HCT116 (cell line): Measurements from ENCODE around the gene PRODH. TPM values are rescaled to one million over a fixed set of nuclear protein-coding genes. Genes with fewer than 3 reads are reported as not detected.

ENCODE experiments used
- ATAC-seq: fragments of 200-7000 bp; cut with Tn5 transposase; 2 replicates; pipeline ENCODE4 v1.9.1; 2020; ENCODE audit warnings: mild to moderate bottlenecking, moderate library complexity
- BruUV-seq: library from RNA; stranded (reverse); fragments of 400-500 nt; replicated peaks from 2 replicates; lab custom pipeline; 2021; lab: Mats Ljungman, UMichigan
- CTCF ChIA-PET: fragments of 300-600 bp; sonication (Branson Sonifier 250); formaldehyde crosslinking; loops from one replicate; lab custom pipeline; 2021; ENCODE audit warnings: antibody characterized with exemption; lab: Charles Lee
- POLR2A ChIA-PET: fragments of 300-600, 350-600 bp; sonication (Branson Sonifier 250); formaldehyde crosslinking; loops from one replicate; lab custom pipeline; 2021; ENCODE audit warnings: antibody characterized with exemption; lab: Charles Lee
- RAD21 ChIA-PET, 2 experiments: fragments of 300-600 bp; sonication (Branson Sonifier 250); formaldehyde crosslinking; loops; one replicate each; lab custom pipeline; 2023; ENCODE audit warnings: low total read pairs in 2 of 2; ENCODE audit not compliant: uncharacterized antibody in 2 of 2, unreplicated experiment in 2 of 2, low non-redundant PET in 1 of 2; lab: Charles Lee
- DNase-seq: peaks from one replicate; pipeline ENCODE4 v3.0.0-alpha.2; 2010; ENCODE audit warnings: low read depth, low spot score
- H2AFZ ChIP-seq: fragments of 200-600 bp; shearing (Covaris generic), sonication (generic); 2 replicates; pipeline ENCODE4 v1.6.1; 2017; ENCODE audit warnings: low read depth, mixed run types, mixed read lengths, antibody characterized with exemption, low read length; ENCODE audit not compliant: poor library complexity, severe bottlenecking
- H3K27ac ChIP-seq: 2 replicates; pipeline ENCODE4 v1.5.1; 2012; ENCODE audit warnings: low read depth, low read length
- H3K27me3 ChIP-seq: fragments of 200-600 bp; sonication (generic); 2 replicates; pipeline ENCODE4 v1.6.1; 2016; ENCODE audit warnings: mixed run types, low read length, mixed read lengths; ENCODE audit not compliant: insufficient read depth
- H3K36me3 ChIP-seq, 2 experiments: fragments of 200-500 bp in 1 of 2; fragments of 200-600 bp in 1 of 2; sonication (Bioruptor generic) in 1 of 2; sonication (generic) in 1 of 2; 2 replicates each; pipeline versions ENCODE4 v1.5.1 to v1.6.1; 2014 to 2016; ENCODE audit warnings: low read length in 2 of 2, inconsistent platforms in 1 of 2, mixed read lengths in 1 of 2, mixed run types in 1 of 2; ENCODE audit not compliant: insufficient read depth in 2 of 2, control insufficient read depth in 1 of 2
- H3K4me1 ChIP-seq, 2 experiments: fragments of 200-600 bp in 1 of 2; sonication (generic) in 1 of 2; 2 replicates each; pipeline versions ENCODE4 v1.5.1 to v1.6.1; 2012 to 2017; ENCODE audit warnings: low read length in 2 of 2, inconsistent platforms in 1 of 2, mild to moderate bottlenecking in 1 of 2, mixed read lengths in 1 of 2, mixed run types in 1 of 2, moderate library complexity in 1 of 2; ENCODE audit not compliant: insufficient read depth in 2 of 2, control insufficient read depth in 1 of 2
- H3K4me2 ChIP-seq: fragments of 200-600 bp; sonication (generic); 2 replicates; pipeline ENCODE4 v1.6.1; 2017; ENCODE audit warnings: mixed run types, low read length, mixed read lengths
- H3K4me3 ChIP-seq, 2 experiments: fragments of 200-600 bp in 1 of 2; sonication (generic) in 1 of 2; replicated peaks in 1 of 2; 2 replicates each; pipeline ENCODE4 v1.5.1; 2011 to 2016; ENCODE audit warnings: low read length in 2 of 2, control low read depth in 1 of 2, low read depth in 1 of 2, mild to moderate bottlenecking in 1 of 2, mixed read lengths in 1 of 2, mixed run types in 1 of 2
- H3K79me2 ChIP-seq: fragments of 200-600 bp; sonication (generic); 2 replicates; pipeline ENCODE4 v1.6.1; 2017; ENCODE audit warnings: mild to moderate bottlenecking, mixed run types, low read length, moderate library complexity, mixed read lengths; ENCODE audit not compliant: insufficient read depth
- H3K9ac ChIP-seq: fragments of 200-600 bp; sonication (generic); 2 replicates; pipeline ENCODE4 v1.6.1; 2016; ENCODE audit warnings: low read length, mixed read lengths
- H3K9me2 ChIP-seq: fragments of 200-600 bp; sonication (generic), shearing (Covaris generic); 2 replicates; pipeline ENCODE4 v1.6.1; 2017; ENCODE audit warnings: mixed run types, mild to moderate bottlenecking, moderate library complexity; ENCODE audit not compliant: insufficient read depth
- H3K9me3 ChIP-seq, 2 experiments: fragments of 200-500 bp in 1 of 2; fragments of 200-600 bp in 1 of 2; sonication (Bioruptor generic) in 1 of 2; sonication (generic) in 1 of 2; 2 replicates each; pipeline ENCODE4 v1.6.1; 2014 to 2017; ENCODE audit warnings: low read length in 2 of 2, mixed read lengths in 2 of 2, inconsistent platforms in 1 of 2, low read depth in 1 of 2, mild to moderate bottlenecking in 1 of 2, mixed run types in 1 of 2, moderate library complexity in 1 of 2; ENCODE audit not compliant: control insufficient read depth in 1 of 2, insufficient read depth in 1 of 2
- H4K20me1 ChIP-seq: fragments of 200-600 bp; sonication (generic), shearing (Covaris generic); 2 replicates; pipeline ENCODE4 v1.6.1; 2017; ENCODE audit warnings: mixed run types, mild to moderate bottlenecking, moderate library complexity; ENCODE audit not compliant: insufficient read depth
- CBX3 ChIP-seq: IDR thresholded peaks from 2 replicates; pipeline ENCODE4 v1.6.1; 2012; ENCODE audit warnings: low read depth
- CEBPB ChIP-seq: IDR thresholded peaks from 2 replicates; pipeline ENCODE4 v1.6.1; 2012; ENCODE audit warnings: low read depth
- EGR1 ChIP-seq: IDR thresholded peaks from 2 replicates; pipeline ENCODE4 v1.6.1; 2012; ENCODE audit warnings: low read depth
- ELF1 ChIP-seq: IDR thresholded peaks from 2 replicates; pipeline ENCODE4 v1.6.1; 2012; ENCODE audit warnings: low read depth, borderline replicate concordance
- EZH2 ChIP-seq: fragments of 200-600 bp; sonication (generic); IDR thresholded peaks from 2 replicates; pipeline ENCODE4 v1.6.1; 2017; ENCODE audit warnings: antibody characterized with exemption, mixed run types
- EZH2phosphoT487 ChIP-seq: fragments of 200-600 bp; IDR thresholded peaks from 2 replicates; pipeline ENCODE4 v1.6.1; 2018; ENCODE audit warnings: antibody characterized with exemption, borderline replicate concordance
- MAX ChIP-seq: IDR thresholded peaks from 2 replicates; pipeline ENCODE4 v1.6.1; 2012
- POLR2A ChIP-seq: IDR thresholded peaks from 2 replicates; pipeline ENCODE4 v1.7.0; 2011; ENCODE audit warnings: borderline replicate concordance; ENCODE audit not compliant: insufficient read depth, insufficient read length; ENCODE audit errors: extremely low read depth
- POLR2AphosphoS5 ChIP-seq: IDR thresholded peaks from 2 replicates; pipeline ENCODE4 v1.6.1; 2011; ENCODE audit warnings: mild to moderate bottlenecking, low read depth, low read length, moderate library complexity
- SP1 ChIP-seq: IDR thresholded peaks from 2 replicates; pipeline ENCODE4 v1.6.1; 2012; ENCODE audit warnings: low read depth
- SRF ChIP-seq: IDR thresholded peaks from 2 replicates; pipeline ENCODE4 v1.6.1; 2012; ENCODE audit warnings: low read depth
- ZFX ChIP-seq: fragments of 450-650 bp; IDR thresholded peaks from 2 replicates; pipeline ENCODE4 v1.6.1; 2017
- ZNF274 ChIP-seq: fragments of 200-500 bp; sonication (Bioruptor generic); IDR thresholded peaks from 2 replicates; pipeline ENCODE4 v1.6.1; 2014; ENCODE audit warnings: mild to moderate bottlenecking, low read depth, low read length, inconsistent platforms
- intact Hi-C: fragments of 100-400 bp; cut with micrococcal nuclease; formaldehyde crosslinking; loops from 2 replicates; pipeline ENCODE4 v1.10.0; 2022
- total RNA-seq: library from RNA; stranded (reverse); gene quantifications from one replicate; pipeline ENCODE4 v1.2.1, GENCODE V29; 2021; ENCODE audit not compliant: unreplicated experiment
- TF ChIP-seq, protein P1 (sequence below): IDR thresholded peaks from 2 replicates; pipeline ENCODE4 v1.6.1; 2011; ENCODE audit warnings: mild to moderate bottlenecking, low read length, moderate library complexity; ENCODE audit not compliant: insufficient replicate concordance; ENCODE audit errors: extremely low read depth

The PRODH gene
- total RNA-seq, 1 experiment from 2014 or later, result 3.2 TPM

GRCh38 chr22:18978506-18978905, 42.4 kb upstream of the PRODH start:
- ChIA-PET RAD21 (no interaction called here), POLR2A (no interaction called here)
- H3K36me3 ChIP-seq, result no peaks in the 10 kb centered on the region
- H3K4me2 ChIP-seq, result no peak overlapping the region
- H3K4me3 ChIP-seq, result no peak overlapping the region
- peaks cover 6 to 13% of the 10 kb centered on the region in 2 experiments; a peak in 2 of 4 replicates for H3K9me3 ChIP-seq
- H3K27me3 ChIP-seq, result no peaks in the 10 kb centered on the region
- H4K20me1 ChIP-seq, result no peaks in the 10 kb centered on the region
- H3K9ac ChIP-seq, result no peak overlapping the region
- H3K27ac ChIP-seq, result no peak overlapping the region
- TF ChIP-seq, protein P1, sequence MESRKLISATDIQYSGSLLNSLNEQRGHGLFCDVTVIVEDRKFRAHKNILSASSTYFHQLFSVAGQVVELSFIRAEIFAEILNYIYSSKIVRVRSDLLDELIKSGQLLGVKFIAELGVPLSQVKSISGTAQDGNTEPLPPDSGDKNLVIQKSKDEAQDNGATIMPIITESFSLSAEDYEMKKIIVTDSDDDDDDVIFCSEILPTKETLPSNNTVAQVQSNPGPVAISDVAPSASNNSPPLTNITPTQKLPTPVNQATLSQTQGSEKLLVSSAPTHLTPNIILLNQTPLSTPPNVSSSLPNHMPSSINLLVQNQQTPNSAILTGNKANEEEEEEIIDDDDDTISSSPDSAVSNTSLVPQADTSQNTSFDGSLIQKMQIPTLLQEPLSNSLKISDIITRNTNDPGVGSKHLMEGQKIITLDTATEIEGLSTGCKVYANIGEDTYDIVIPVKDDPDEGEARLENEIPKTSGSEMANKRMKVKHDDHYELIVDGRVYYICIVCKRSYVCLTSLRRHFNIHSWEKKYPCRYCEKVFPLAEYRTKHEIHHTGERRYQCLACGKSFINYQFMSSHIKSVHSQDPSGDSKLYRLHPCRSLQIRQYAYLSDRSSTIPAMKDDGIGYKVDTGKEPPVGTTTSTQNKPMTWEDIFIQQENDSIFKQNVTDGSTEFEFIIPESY, result no peak
- TF ChIP-seq MAX (no peak), POLR2A (no peak), ELF1 (no peak), CBX3 (no peak), SRF (no peak), EZH2 (no peak), EGR1 (no peak), SP1 (no peak), ZFX (no peak), CEBPB (no peak), EZH2phosphoT487 (no peak), POLR2AphosphoS5 (no peak), ZNF274 (no peak)
- TF ChIP-seq, all 23 proteins: peak for 0
- BruUV-seq, result no TSS peak
- intact Hi-C loops, result no loop called here
- H3K4me1 ChIP-seq, result no peaks in the 10 kb centered on the region
- DNase-seq (no peak), ATAC-seq (no peak)
- no peak overlapping the region for H2AFZ ChIP-seq
- no peaks in the 10 kb centered on the region for H3K79me2 ChIP-seq
- CTCF ChIA-PET, result no interaction called here
- no peaks in the 10 kb centered on the region for H3K9me2 ChIP-seq
